ENCODE results near the gene PDHX.
"Not testable (repeated sequence)": the region's sequence is repeated elsewhere in the genome, so short reads cannot be mapped to it uniquely, and the experiment has no call there.

Gene PDHX

GRCh38 chr11:34916015-34916842 is at the start of gene PDHX, which contains the start of gene APIP:
Gene PDHX, plus strand, starts transcription at chr11:34916618. Its CDS starts 38 bp downstream, at chr11:34916656.
Gene APIP, minus strand, starts transcription at chr11:34916379. Its CDS starts 95 bp downstream, at chr11:34916284.
- DNase-seq = peak; percentile 99

- no peak for DNase-seq
These were observed 47.0 kb upstream of the PDHX start for GRCh38 chr11:34869425-34869824.

- DNase-seq = no peak
These were observed 45.7 kb upstream of the PDHX start for GRCh38 chr11:34870548-34871196.

- DNase-seq = no peak
These were observed 42.2 kb upstream of the PDHX start for GRCh38 chr11:34874202-34874601.

- DNase-seq = no peak
These were observed 38.9 kb upstream of the PDHX start for GRCh38 chr11:34877375-34877975.

GRCh38 chr11:34881900-34882299 is 34.5 kb upstream of the PDHX start:
- no peak for DNase-seq

GRCh38 chr11:34886609-34887008 is 29.8 kb upstream of the PDHX start:
- DNase-seq = no peak

GRCh38 chr11:34887260-34887659 is 29.2 kb upstream of the PDHX start:
- no peak for DNase-seq

GRCh38 chr11:34890089-34890488 is 26.3 kb upstream of the PDHX start:
- DNase-seq = no peak

- peak in 1 of 2 experiments; percentile 21 for DNase-seq
These were observed 25.6 kb upstream of the PDHX start for GRCh38 chr11:34890812-34891211.

- no peak for DNase-seq
These were observed 24.8 kb upstream of the PDHX start for GRCh38 chr11:34891611-34892010.

- no peak for DNase-seq
These were observed 23.0 kb upstream of the PDHX start for GRCh38 chr11:34893416-34893815.

- not testable (repeated sequence) for DNase-seq
These were observed 20.2 kb upstream of the PDHX start for GRCh38 chr11:34896191-34896590.

- no peak for DNase-seq
These were observed 19.1 kb upstream of the PDHX start for GRCh38 chr11:34897171-34897870.

- no peak for DNase-seq
These were observed 17.9 kb upstream of the PDHX start for GRCh38 chr11:34898474-34898873.

- peak in 1 of 2 experiments; percentile 7 for DNase-seq
These were observed 16.8 kb upstream of the PDHX start for GRCh38 chr11:34899633-34900016.

- no peak for DNase-seq
These were observed 11.9 kb upstream of the PDHX start for GRCh38 chr11:34904421-34904955.

GRCh38 chr11:34905666-34906065 is 10.8 kb upstream of the PDHX start:
- DNase-seq = no peak

- no peak for DNase-seq
These were observed 8.4 kb upstream of the PDHX start for GRCh38 chr11:34907934-34908593.

- no peak for DNase-seq
These were observed 7.0 kb upstream of the PDHX start for GRCh38 chr11:34909415-34909814.

- no peak for DNase-seq
These were observed 6.5 kb upstream of the PDHX start for GRCh38 chr11:34909955-34910354.

GRCh38 chr11:34910817-34911216 is 5.6 kb upstream of the PDHX start:
- DNase-seq = no peak

All from NCI-H1930 (cell line).